ENCODE measurements around the gene STOX1. TPM values are rescaled to one million over a fixed set of nuclear protein-coding genes. Genes with fewer than 3 reads are reported as not detected.

Gene STOX1
- total and polyA plus RNA-seq, 2 of the 13 experiments (the other 11 are each of a cell fraction or from before 2014, with no cell fraction given) = 2.5 to 6.0 TPM

DNA sequence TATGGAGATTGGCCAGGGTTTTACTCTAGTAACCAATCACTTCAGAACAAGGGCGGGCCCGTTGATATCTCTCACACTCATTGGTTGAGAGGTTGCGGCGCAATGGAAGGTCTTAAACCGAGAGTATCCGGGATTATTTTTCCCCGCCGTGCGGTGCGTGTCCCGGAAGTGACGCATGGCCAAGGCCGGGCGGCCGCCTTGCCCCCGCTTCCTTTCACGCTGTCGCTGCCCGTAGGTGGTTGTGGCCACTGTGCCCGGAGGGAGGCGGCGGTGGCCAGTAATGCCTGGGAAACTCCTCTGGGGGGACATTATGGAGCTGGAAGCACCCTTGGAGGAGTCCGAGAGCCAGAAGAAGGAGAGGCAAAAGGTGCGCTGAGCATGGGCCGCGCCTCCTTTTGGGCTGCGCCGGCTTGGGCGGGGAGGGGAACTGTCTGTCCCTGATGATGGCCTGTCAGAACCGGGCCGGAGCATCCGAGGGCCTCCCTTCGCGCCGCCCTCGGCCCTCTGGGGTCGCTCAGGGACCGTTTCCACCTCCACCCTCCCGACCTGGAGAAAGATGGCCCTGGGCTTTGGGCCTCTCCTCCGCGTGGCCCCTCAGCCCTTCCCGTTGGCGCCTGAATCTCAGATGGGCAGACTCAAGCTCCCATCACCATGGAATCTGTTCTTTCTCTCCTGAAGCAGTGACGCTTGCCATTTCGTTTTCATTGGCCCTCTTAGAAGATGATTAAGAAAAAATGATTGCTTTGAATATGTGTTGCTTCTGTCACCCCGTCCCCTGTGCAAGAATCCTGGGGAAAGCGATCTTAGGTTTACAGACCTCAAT is 74.0 kb downstream of the STOX1 start, which contains the start of gene DDX50 (continued):
- TF ChIP-seq, protein P1, sequence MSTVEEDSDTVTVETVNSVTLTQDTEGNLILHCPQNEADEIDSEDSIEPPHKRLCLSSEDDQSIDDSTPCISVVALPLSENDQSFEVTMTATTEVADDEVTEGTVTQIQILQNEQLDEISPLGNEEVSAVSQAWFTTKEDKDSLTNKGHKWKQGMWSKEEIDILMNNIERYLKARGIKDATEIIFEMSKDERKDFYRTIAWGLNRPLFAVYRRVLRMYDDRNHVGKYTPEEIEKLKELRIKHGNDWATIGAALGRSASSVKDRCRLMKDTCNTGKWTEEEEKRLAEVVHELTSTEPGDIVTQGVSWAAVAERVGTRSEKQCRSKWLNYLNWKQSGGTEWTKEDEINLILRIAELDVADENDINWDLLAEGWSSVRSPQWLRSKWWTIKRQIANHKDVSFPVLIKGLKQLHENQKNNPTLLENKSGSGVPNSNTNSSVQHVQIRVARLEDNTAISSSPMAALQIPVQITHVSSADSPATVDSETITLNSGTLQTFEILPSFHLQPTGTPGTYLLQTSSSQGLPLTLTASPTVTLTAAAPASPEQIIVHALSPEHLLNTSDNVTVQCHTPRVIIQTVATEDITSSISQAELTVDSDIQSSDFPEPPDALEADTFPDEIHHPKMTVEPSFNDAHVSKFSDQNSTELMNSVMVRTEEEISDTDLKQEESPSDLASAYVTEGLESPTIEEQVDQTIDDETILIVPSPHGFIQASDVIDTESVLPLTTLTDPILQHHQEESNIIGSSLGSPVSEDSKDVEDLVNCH (CRISPR knock-in tag; IDR thresholded peaks at IDR 0.05) = no peak
- TF ChIP-seq SALL2 (CRISPR knock-in tag; IDR thresholded peaks at IDR 0.05) (0 out of 2 replicates have a peak, but pooled peaks have one; percentile 20), SIX4 (CRISPR knock-in tag; IDR thresholded peaks at IDR 0.05) (no peak), ZNF781 (CRISPR knock-in tag; IDR thresholded peaks at IDR 0.05; ENCODE audit: borderline replicate concordance, not compliant biosample characterization) (no peak), TAF1 (CRISPR knock-in tag; IDR thresholded peaks at IDR 0.05) (peak; percentile 84), IKZF1 (IDR thresholded peaks at IDR 0.05) (no peak), ARNT (IDR thresholded peaks at IDR 0.05) (no peak), TMF1 (CRISPR knock-in tag; IDR thresholded peaks at IDR 0.05; ENCODE audit: low read depth) (peak; percentile 22; the same call in 1 of the 2 replicates), ZNF788 (CRISPR knock-in tag; IDR thresholded peaks at IDR 0.05; ENCODE audit: borderline replicate concordance) (peak; percentile 6; the same call in 1 of the 2 replicates), ZNF543 (CRISPR knock-in tag; IDR thresholded peaks at IDR 0.05) (peak; percentile 14; the same call in 1 of the 2 replicates), SRSF1 (optimal IDR thresholded peaks at IDR 0.05; ENCODE audit: low read depth, low read length) (no peak), ZNF207 (IDR thresholded peaks at IDR 0.05; ENCODE audit: borderline replicate concordance) (no peak), ZMYM4 (CRISPR knock-in tag; IDR thresholded peaks at IDR 0.05) (peak; percentile 91), AGO2 (optimal IDR thresholded peaks at IDR 0.05; ENCODE audit: low read depth, low read length) (peak; percentile 76), NR2F2 (IDR thresholded peaks at IDR 0.05; ENCODE audit: borderline replicate concordance, low read depth) (no peak), MTA3 (CRISPR knock-in tag; IDR thresholded peaks at IDR 0.05) (no peak), SP2 (CRISPR knock-in tag; IDR thresholded peaks at IDR 0.05) (peak; percentile 90), ATAD3A (CRISPR knock-in tag; IDR thresholded peaks at IDR 0.05) (no peak)
- TF ChIP-seq, protein P2, sequence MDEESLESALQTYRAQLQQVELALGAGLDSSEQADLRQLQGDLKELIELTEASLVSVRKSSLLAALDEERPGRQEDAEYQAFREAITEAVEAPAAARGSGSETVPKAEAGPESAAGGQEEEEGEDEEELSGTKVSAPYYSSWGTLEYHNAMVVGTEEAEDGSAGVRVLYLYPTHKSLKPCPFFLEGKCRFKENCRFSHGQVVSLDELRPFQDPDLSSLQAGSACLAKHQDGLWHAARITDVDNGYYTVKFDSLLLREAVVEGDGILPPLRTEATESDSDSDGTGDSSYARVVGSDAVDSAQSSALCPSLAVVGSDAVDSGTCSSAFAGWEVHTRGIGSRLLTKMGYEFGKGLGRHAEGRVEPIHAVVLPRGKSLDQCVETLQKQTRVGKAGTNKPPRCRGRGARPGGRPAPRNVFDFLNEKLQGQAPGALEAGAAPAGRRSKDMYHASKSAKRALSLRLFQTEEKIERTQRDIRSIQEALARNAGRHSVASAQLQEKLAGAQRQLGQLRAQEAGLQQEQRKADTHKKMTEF (CRISPR knock-in tag; IDR thresholded peaks at IDR 0.05) = peak; percentile 68; the same call in 1 of the 2 replicates
- TF ChIP-seq, protein P3, sequence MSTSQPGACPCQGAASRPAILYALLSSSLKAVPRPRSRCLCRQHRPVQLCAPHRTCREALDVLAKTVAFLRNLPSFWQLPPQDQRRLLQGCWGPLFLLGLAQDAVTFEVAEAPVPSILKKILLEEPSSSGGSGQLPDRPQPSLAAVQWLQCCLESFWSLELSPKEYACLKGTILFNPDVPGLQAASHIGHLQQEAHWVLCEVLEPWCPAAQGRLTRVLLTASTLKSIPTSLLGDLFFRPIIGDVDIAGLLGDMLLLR (CRISPR knock-in tag; IDR thresholded peaks at IDR 0.05) = 0 out of 2 replicates have a peak, but pooled peaks have one; percentile 28
- TF ChIP-seq, protein P4, sequence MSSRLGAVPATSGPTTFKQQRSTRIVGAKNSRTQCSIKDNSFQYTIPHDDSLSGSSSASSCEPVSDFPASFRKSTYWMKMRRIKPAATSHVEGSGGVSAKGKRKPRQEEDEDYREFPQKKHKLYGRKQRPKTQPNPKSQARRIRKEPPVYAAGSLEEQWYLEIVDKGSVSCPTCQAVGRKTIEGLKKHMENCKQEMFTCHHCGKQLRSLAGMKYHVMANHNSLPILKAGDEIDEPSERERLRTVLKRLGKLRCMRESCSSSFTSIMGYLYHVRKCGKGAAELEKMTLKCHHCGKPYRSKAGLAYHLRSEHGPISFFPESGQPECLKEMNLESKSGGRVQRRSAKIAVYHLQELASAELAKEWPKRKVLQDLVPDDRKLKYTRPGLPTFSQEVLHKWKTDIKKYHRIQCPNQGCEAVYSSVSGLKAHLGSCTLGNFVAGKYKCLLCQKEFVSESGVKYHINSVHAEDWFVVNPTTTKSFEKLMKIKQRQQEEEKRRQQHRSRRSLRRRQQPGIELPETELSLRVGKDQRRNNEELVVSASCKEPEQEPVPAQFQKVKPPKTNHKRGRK (CRISPR knock-in tag; IDR thresholded peaks at IDR 0.05) = no peak
- TF ChIP-seq, protein P5, sequence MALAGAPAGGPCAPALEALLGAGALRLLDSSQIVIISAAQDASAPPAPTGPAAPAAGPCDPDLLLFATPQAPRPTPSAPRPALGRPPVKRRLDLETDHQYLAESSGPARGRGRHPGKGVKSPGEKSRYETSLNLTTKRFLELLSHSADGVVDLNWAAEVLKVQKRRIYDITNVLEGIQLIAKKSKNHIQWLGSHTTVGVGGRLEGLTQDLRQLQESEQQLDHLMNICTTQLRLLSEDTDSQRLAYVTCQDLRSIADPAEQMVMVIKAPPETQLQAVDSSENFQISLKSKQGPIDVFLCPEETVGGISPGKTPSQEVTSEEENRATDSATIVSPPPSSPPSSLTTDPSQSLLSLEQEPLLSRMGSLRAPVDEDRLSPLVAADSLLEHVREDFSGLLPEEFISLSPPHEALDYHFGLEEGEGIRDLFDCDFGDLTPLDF (CRISPR knock-in tag; IDR thresholded peaks at IDR 0.05) = peak; percentile 73
